A673 (cell line): Measurements from ENCODE around the gene CCDC85C.

Source experiments
- CTCF ChIP-seq: fragments of 300-800, 200-600 bp; sonication (generic); conservative IDR thresholded peaks from 2 replicates; pipeline ENCODE4 v1.5.1; 2017; ENCODE audit warnings: low read depth, mild to moderate bottlenecking, antibody characterized with exemption, low read length, moderate library complexity, mixed read lengths
- EZH2 ChIP-seq: fragments of 200-600 bp; sonication (generic); IDR thresholded peaks from 2 replicates; pipeline ENCODE4 v1.6.1; 2017; ENCODE audit warnings: borderline replicate concordance, low read depth, mild to moderate bottlenecking, mixed read lengths, antibody characterized with exemption, low read length; ENCODE audit not compliant: poor library complexity, severe bottlenecking

- TF ChIP-seq EZH2 (no peak), CTCF (no peak)
Observed at GRCh38 chr14:99535908-99536778, 67.9 kb downstream of the CCDC85C start.
